ENCODE data around the gene KCNK17.

Gene KCNK17

DNA sequence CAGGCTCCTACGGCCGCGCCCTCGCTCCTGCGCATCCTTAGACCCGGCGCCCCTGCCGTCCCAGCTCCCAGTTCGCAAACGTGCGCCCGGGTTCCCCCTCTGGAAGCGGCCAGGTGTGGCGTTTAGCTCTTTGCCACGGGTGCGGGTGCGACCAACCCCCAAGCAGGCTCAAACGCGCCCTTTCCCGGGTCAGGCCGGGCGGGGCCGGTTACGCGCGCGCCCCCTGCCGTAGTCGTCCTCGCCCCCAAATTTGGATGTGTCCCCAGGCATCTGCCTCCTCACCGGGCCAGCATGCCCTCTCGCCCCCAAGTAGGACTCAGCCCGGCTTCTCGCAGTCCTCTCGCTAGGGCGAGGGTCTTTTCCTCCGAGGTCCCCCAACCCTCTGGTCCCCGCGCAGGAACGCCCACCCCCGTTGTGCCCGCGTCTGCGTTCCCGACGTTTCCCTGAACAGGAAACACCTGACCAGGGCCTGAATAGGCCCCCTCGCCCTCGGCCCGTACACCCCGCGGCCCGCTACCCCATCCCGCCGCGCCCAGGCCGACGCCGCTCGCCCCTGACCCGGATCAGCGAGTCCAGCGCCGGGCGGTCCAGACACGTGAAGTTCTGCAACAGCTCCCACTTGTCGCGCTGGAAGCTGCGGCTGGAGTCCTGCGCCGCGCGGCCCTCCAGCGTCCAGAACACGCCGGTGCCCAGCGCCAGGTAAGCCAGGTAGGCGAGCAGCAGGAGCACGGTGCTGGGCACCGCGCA lies 520 bp downstream of the KCNK17 start:
- TF ChIP-seq, protein P1, sequence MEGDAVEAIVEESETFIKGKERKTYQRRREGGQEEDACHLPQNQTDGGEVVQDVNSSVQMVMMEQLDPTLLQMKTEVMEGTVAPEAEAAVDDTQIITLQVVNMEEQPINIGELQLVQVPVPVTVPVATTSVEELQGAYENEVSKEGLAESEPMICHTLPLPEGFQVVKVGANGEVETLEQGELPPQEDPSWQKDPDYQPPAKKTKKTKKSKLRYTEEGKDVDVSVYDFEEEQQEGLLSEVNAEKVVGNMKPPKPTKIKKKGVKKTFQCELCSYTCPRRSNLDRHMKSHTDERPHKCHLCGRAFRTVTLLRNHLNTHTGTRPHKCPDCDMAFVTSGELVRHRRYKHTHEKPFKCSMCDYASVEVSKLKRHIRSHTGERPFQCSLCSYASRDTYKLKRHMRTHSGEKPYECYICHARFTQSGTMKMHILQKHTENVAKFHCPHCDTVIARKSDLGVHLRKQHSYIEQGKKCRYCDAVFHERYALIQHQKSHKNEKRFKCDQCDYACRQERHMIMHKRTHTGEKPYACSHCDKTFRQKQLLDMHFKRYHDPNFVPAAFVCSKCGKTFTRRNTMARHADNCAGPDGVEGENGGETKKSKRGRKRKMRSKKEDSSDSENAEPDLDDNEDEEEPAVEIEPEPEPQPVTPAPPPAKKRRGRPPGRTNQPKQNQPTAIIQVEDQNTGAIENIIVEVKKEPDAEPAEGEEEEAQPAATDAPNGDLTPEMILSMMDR (IDR thresholded peaks at IDR 0.05; ENCODE audit: control insufficient read depth, extremely low read depth, insufficient read depth) = no peak
- no peak for DNase-seq (ENCODE audit: low read depth)
- H3K4me3 ChIP-seq (ENCODE audit: low read depth, low read length) = no peak overlapping the region

DNA sequence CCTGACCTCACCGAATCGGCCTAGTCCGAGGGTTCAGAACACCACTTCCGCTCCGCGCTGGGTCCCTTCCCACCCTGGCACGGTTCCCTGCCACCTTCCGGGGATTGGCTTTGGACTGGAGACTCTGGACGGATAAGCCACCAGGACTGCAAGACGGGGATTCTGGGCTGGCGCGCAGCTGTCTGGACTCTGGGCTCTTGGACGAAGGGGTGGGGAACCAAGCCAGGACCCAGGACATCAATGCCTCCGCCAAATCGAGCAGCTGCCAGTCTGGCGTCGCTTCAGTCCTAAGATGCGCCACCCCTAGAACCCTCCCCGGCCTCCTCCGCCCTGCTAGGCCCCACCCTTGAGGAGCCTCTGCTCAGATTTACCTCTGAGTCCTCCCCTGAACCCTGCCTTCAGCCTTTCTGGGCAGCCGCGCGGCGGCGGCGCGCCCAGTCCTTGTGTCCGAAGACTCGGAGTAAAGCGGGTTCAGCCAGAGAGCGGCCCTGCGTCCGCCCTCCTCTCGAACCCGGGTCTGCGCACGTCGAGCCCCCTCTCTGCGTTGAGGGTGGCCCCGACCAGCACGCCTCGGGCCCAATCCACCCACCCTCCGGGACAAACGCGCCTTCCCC lies 1.2 kb downstream of the KCNK17 start:
- H3K4me3 ChIP-seq (ENCODE audit: low read depth, low read length) = no peak overlapping the region
- no peak for DNase-seq (ENCODE audit: low read depth)
- TF ChIP-seq, protein P1 (IDR thresholded peaks at IDR 0.05; ENCODE audit: control insufficient read depth, extremely low read depth, insufficient read depth) = no peak

DNA sequence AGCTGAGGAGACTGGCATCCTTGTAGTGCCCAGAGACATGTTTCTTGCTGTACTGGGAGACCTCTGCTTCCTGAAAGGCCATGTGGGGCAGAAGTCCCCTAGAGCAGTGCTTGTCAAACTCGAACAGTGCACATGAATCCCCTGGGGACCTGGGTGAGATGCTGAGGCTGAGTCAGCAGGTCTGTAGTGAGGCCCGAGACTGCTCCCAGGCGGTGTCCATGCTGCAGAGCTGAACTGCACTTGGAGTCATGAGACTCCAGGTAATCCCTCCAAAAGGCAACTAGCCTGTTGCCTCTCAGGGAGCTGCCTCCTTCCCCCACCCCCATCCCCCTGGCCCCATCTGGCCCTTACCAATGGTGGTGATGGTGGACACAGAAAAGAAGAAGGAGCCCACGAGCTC lies 3.7 kb downstream of the KCNK17 start:
- no peak overlapping the region for H3K4me3 ChIP-seq (ENCODE audit: low read depth, low read length)
- TF ChIP-seq, protein P1 (IDR thresholded peaks at IDR 0.05; ENCODE audit: control insufficient read depth, extremely low read depth, insufficient read depth) = no peak
- no peak for DNase-seq (ENCODE audit: low read depth)

DNA sequence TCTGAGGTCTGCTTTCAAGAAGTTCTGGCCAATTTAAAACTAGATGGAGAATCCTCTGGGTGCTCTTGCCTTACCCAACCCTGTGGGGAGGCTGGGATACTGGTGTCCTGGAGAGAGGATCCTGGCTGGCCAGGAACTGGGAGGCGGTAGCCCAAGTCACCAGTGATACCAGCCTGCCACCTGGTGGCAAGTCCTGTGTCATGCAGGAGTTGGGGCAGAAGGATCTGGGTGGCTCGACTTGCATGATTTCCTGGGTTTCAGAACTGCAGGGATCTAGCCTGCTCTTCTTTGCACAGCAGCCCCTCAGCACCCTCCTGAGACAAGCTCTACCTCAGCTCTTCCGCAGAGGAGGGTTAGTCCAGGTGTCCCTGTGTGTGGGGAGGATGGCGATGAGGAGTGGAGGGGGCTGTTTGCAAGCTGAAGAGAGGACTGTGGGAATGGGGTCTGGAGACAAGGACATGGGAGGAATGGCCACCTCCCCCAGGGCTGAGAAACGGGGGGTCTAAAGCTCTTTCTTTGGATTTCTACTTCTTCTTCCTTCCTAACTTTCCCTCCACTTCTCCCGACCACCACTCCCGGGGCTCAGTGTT lies 4.2 kb downstream of the KCNK17 start:
- DNase-seq (ENCODE audit: low read depth) = peak; percentile 44
- TF ChIP-seq, protein P1 (IDR thresholded peaks at IDR 0.05; ENCODE audit: control insufficient read depth, extremely low read depth, insufficient read depth) = peak; percentile 98
- no peak overlapping the region for H3K4me3 ChIP-seq (ENCODE audit: low read depth, low read length)

DNA sequence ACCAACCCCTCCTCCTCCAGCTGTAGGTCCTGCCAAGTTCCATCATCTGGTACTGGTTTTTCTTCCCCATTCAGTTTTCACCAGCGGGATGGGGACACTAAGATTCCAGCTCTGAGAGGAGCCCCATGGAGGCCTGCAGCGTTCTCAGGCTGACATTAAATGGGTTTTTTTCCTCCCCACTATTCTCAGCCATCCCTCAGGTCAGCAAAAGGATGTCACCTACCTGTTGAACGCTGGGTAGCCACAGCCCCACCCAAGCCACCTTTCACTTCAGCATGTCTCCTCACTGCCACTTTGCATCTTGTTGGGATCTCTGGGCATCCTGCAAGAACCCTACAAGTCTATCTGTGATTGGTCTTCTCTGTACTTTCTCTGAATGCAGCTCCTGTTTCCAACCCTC lies 6.8 kb downstream of the KCNK17 start:
- DNase-seq (ENCODE audit: low read depth) = no peak
- TF ChIP-seq, protein P1 (IDR thresholded peaks at IDR 0.05; ENCODE audit: control insufficient read depth, extremely low read depth, insufficient read depth) = no peak
- no peak overlapping the region for H3K4me3 ChIP-seq (ENCODE audit: low read depth, low read length)

DNA sequence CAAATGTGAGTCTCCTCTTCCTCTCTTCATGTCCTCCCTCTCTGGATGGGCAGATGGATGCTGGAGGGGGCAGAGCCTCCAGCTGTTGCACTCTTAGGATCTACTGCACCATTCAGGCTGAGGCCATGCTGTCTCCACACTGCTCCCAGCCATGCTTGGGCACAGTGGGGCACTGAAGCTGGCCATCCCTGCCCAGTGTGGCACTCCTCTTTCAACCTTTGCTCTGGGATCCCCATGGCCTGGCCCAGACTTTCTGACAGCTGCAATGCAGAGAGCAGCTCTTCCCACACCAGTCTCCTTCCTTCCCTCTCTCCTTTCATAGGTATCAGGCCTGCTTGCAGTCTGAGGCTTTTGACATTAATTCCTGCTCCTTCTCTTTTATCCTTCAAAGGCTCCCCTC lies 9.3 kb downstream of the KCNK17 start:
- no peak for DNase-seq (ENCODE audit: low read depth)
- TF ChIP-seq, protein P1 (IDR thresholded peaks at IDR 0.05; ENCODE audit: control insufficient read depth, extremely low read depth, insufficient read depth) = no peak
- no peak overlapping the region for H3K4me3 ChIP-seq (ENCODE audit: low read depth, low read length)
